Measurements from ENCODE around the gene CDH12.

DNA sequence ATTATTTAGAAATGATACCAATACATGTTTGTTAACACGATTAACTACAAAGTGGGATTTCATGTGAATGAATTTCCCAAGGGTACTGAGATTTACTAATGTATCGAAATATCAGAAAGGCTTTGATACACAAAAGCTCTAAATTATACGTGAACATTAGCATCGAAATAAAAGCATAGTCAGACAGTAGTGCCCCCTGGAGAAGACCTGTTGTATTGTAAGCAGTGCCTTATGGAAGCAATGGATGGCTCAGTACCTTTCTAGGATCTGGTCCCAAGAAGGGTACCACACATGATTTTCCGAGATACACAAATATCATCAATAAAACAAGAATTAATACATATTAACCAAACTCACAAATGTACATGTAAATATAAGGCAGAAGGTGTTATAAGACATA is 153.8 kb downstream of the CDH12 start:
- TF ChIP-seq, protein P1, sequence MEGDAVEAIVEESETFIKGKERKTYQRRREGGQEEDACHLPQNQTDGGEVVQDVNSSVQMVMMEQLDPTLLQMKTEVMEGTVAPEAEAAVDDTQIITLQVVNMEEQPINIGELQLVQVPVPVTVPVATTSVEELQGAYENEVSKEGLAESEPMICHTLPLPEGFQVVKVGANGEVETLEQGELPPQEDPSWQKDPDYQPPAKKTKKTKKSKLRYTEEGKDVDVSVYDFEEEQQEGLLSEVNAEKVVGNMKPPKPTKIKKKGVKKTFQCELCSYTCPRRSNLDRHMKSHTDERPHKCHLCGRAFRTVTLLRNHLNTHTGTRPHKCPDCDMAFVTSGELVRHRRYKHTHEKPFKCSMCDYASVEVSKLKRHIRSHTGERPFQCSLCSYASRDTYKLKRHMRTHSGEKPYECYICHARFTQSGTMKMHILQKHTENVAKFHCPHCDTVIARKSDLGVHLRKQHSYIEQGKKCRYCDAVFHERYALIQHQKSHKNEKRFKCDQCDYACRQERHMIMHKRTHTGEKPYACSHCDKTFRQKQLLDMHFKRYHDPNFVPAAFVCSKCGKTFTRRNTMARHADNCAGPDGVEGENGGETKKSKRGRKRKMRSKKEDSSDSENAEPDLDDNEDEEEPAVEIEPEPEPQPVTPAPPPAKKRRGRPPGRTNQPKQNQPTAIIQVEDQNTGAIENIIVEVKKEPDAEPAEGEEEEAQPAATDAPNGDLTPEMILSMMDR (IDR thresholded peaks at IDR 0.05; ENCODE audit: insufficient read depth, low read length), result no peak
- no peak for TF ChIP-seq POLR2AphosphoS5 (IDR thresholded peaks at IDR 0.05; ENCODE audit: low read depth)
- no peak for TF ChIP-seq GABPA (IDR thresholded peaks at IDR 0.05; ENCODE audit: low read depth)
